ENCODE measurements around the gene KCNQ1. TPM values are rescaled to one million over a fixed set of nuclear protein-coding genes. Genes with fewer than 3 reads are reported as not detected.

Gene KCNQ1
- total RNA-seq, 2 experiments from 2014 or later, result 9.1 to 10.9 TPM

- ATAC-seq, result no peak
- H3K36me3 Mint-ChIP-seq (ENCODE audit: low read depth), result no peaks in the 10 kb centered on the region
Observed at GRCh38 chr11:2549080-2549479, 104.3 kb downstream of the KCNQ1 start.

GRCh38 chr11:2549491-2549875 is 104.7 kb downstream of the KCNQ1 start:
- no peak overlapping the region for H3K4me3 Mint-ChIP-seq
- H3K4me1 Mint-ChIP-seq, result peaks cover 18% of the 10 kb centered on the region
- no peaks in the 10 kb centered on the region for H3K27me3 Mint-ChIP-seq
- H3K27ac Mint-ChIP-seq, result no peak overlapping the region
- ChIA-PET POLR2A (no interaction called here), CTCF (no interaction called here)
- H3K9me3 Mint-ChIP-seq (ENCODE audit: low read depth), result no peaks in the 10 kb centered on the region
- intact Hi-C loops (cut with DNase I, micrococcal nuclease), result no loop called here
- no peaks in the 10 kb centered on the region for H3K36me3 Mint-ChIP-seq (ENCODE audit: low read depth)
- DNase-seq, result no peak
- no peak for ATAC-seq

More at GRCh38 chr11:2549080-2549479, 104.3 kb downstream of the KCNQ1 start:
- no peak for DNase-seq
- no peaks in the 10 kb centered on the region for H3K9me3 Mint-ChIP-seq (ENCODE audit: low read depth)
- intact Hi-C loops (cut with DNase I, micrococcal nuclease), result no loop called here
- H3K27me3 Mint-ChIP-seq, result no peaks in the 10 kb centered on the region
- POLR2A ChIA-PET, result no interaction called here
- H3K4me3 Mint-ChIP-seq, result no peak overlapping the region
- no peak overlapping the region for H3K27ac Mint-ChIP-seq
- CTCF ChIA-PET, result no interaction called here
- H3K4me1 Mint-ChIP-seq, result peaks cover 18% of the 10 kb centered on the region

GRCh38 chr11:2549876-2550605 is 105.2 kb downstream of the KCNQ1 start:
- H3K36me3 Mint-ChIP-seq (ENCODE audit: low read depth), result no peaks in the 10 kb centered on the region
- no peaks in the 10 kb centered on the region for H3K9me3 Mint-ChIP-seq (ENCODE audit: low read depth)
- ChIA-PET CTCF (interaction anchor here (0.6 kb wide), 1 partner anchor 12 kb away, joined by 4 read pairs; no protein-coding TSS in a partner anchor), POLR2A (no interaction called here)
- no peak overlapping the region for H3K27ac Mint-ChIP-seq
- intact Hi-C loops (cut with DNase I, micrococcal nuclease), result no loop called here
- ATAC-seq, result no peak
- H3K4me1 Mint-ChIP-seq, result peaks cover 16% of the 10 kb centered on the region
- DNase-seq, result no peak
- no peak overlapping the region for H3K4me3 Mint-ChIP-seq
- no peaks in the 10 kb centered on the region for H3K27me3 Mint-ChIP-seq

- ATAC-seq (no peak), DNase-seq (no peak)
- ChIA-PET POLR2A (no interaction called here), CTCF (interaction anchor here (0.6 kb wide), 1 partner anchor 12 kb away, joined by 4 read pairs; no protein-coding TSS in a partner anchor)
- Mint-ChIP-seq H3K36me3 (ENCODE audit: low read depth) (no peaks in the 10 kb centered on the region), H3K27me3 (no peaks in the 10 kb centered on the region), H3K4me1 (peaks cover 14% of the 10 kb centered on the region), H3K4me3 (no peak overlapping the region), H3K9me3 (ENCODE audit: low read depth) (no peaks in the 10 kb centered on the region), H3K27ac (no peak overlapping the region)
- intact Hi-C loops (cut with DNase I, micrococcal nuclease), result no loop called here
Observed at GRCh38 chr11:2550606-2550970, 105.8 kb downstream of the KCNQ1 start.

- ATAC-seq (no peak), DNase-seq (no peak)
- Mint-ChIP-seq H3K4me3 (no peak overlapping the region), H3K4me1 (peaks cover 13% of the 10 kb centered on the region), H3K27me3 (no peaks in the 10 kb centered on the region), H3K36me3 (ENCODE audit: low read depth) (no peaks in the 10 kb centered on the region), H3K9me3 (ENCODE audit: low read depth) (no peaks in the 10 kb centered on the region), H3K27ac (no peak overlapping the region)
- intact Hi-C loops (cut with DNase I, micrococcal nuclease), result no loop called here
- CTCF ChIA-PET, result no interaction called here
- POLR2A ChIA-PET, result no interaction called here
Observed at GRCh38 chr11:2551131-2551530, 106.3 kb downstream of the KCNQ1 start.

GRCh38 chr11:2552210-2552609 is 107.4 kb downstream of the KCNQ1 start:
- H3K27me3 Mint-ChIP-seq, result no peaks in the 10 kb centered on the region
- no peak overlapping the region for H3K4me3 Mint-ChIP-seq
- ATAC-seq (no peak), DNase-seq (no peak)
- H3K4me1 Mint-ChIP-seq, result peaks cover 10% of the 10 kb centered on the region
- H3K27ac Mint-ChIP-seq, result no peak overlapping the region
- H3K36me3 Mint-ChIP-seq (ENCODE audit: low read depth), result no peaks in the 10 kb centered on the region
- CTCF ChIA-PET, result interaction anchor here (0.9 kb wide), 1 partner anchor 20 kb away, joined by 3 read pairs; no protein-coding TSS in a partner anchor
- intact Hi-C loops (cut with DNase I, micrococcal nuclease), result no loop called here
- POLR2A ChIA-PET, result interaction anchor here (0.7 kb wide), 1 partner anchor 460 kb away, joined by 7 read pairs; no protein-coding TSS in a partner anchor
- H3K9me3 Mint-ChIP-seq (ENCODE audit: low read depth), result no peaks in the 10 kb centered on the region

GRCh38 chr11:2553198-2553597 is 108.4 kb downstream of the KCNQ1 start:
- H3K4me3 Mint-ChIP-seq, result no peak overlapping the region
- POLR2A ChIA-PET, result no interaction called here
- no peak overlapping the region for H3K27ac Mint-ChIP-seq
- DNase-seq (no peak), ATAC-seq (no peak)
- no peaks in the 10 kb centered on the region for H3K36me3 Mint-ChIP-seq (ENCODE audit: low read depth)
- H3K4me1 Mint-ChIP-seq, result peaks cover 6% of the 10 kb centered on the region
- intact Hi-C loops (cut with DNase I, micrococcal nuclease), result no loop called here
- H3K9me3 Mint-ChIP-seq (ENCODE audit: low read depth), result no peaks in the 10 kb centered on the region
- no peaks in the 10 kb centered on the region for H3K27me3 Mint-ChIP-seq
- CTCF ChIA-PET, result no interaction called here

GRCh38 chr11:2553886-2554285 is 109.1 kb downstream of the KCNQ1 start:
- DNase-seq (no peak), ATAC-seq (no peak)
- Mint-ChIP-seq H3K27ac (no peak overlapping the region), H3K36me3 (ENCODE audit: low read depth) (no peaks in the 10 kb centered on the region), H3K4me3 (no peak overlapping the region), H3K27me3 (no peaks in the 10 kb centered on the region), H3K4me1 (peaks cover 6% of the 10 kb centered on the region), H3K9me3 (ENCODE audit: low read depth) (no peaks in the 10 kb centered on the region)
- ChIA-PET CTCF (interaction anchor here (0.5 kb wide), 1 partner anchor 787 kb away, joined by 5 read pairs; no protein-coding TSS in a partner anchor), POLR2A (interaction anchor here (0.6 kb wide), 1 partner anchor 65 kb away, joined by 3 read pairs; no protein-coding TSS in a partner anchor)
- intact Hi-C loops (cut with DNase I, micrococcal nuclease), result no loop called here

GRCh38 chr11:2554338-2555207 is 109.8 kb downstream of the KCNQ1 start:
- ATAC-seq, result no peak
- intact Hi-C loops (cut with DNase I, micrococcal nuclease), result no loop called here
- H3K9me3 Mint-ChIP-seq (ENCODE audit: low read depth), result no peaks in the 10 kb centered on the region
- no peak overlapping the region for H3K4me3 Mint-ChIP-seq
- H3K27me3 Mint-ChIP-seq, result no peaks in the 10 kb centered on the region
- POLR2A ChIA-PET, result interaction anchor here (0.6 kb wide), 1 partner anchor 66 kb away, joined by 3 read pairs; no protein-coding TSS in a partner anchor
- peaks cover 6% of the 10 kb centered on the region for H3K4me1 Mint-ChIP-seq
- CTCF ChIA-PET, result no interaction called here
- no peak overlapping the region for H3K27ac Mint-ChIP-seq
- DNase-seq, result no peak
- H3K36me3 Mint-ChIP-seq (ENCODE audit: low read depth), result no peaks in the 10 kb centered on the region

GRCh38 chr11:2555336-2555735 is 110.5 kb downstream of the KCNQ1 start:
- peaks cover 6% of the 10 kb centered on the region for H3K4me1 Mint-ChIP-seq
- no peak overlapping the region for H3K27ac Mint-ChIP-seq
- no peak for ATAC-seq
- DNase-seq, result no peak
- ChIA-PET CTCF (no interaction called here), POLR2A (no interaction called here)
- H3K36me3 Mint-ChIP-seq (ENCODE audit: low read depth), result no peaks in the 10 kb centered on the region
- intact Hi-C loops (cut with DNase I, micrococcal nuclease), result no loop called here
- H3K4me3 Mint-ChIP-seq, result no peak overlapping the region
- H3K27me3 Mint-ChIP-seq, result no peaks in the 10 kb centered on the region
- H3K9me3 Mint-ChIP-seq (ENCODE audit: low read depth), result no peaks in the 10 kb centered on the region

GRCh38 chr11:2555891-2556290 is 111.1 kb downstream of the KCNQ1 start:
- Mint-ChIP-seq H3K27ac (no peak overlapping the region), H3K4me3 (no peak overlapping the region), H3K27me3 (no peaks in the 10 kb centered on the region), H3K36me3 (ENCODE audit: low read depth) (no peaks in the 10 kb centered on the region), H3K9me3 (ENCODE audit: low read depth) (no peaks in the 10 kb centered on the region), H3K4me1 (peaks cover 6% of the 10 kb centered on the region)
- ATAC-seq (no peak), DNase-seq (no peak)
- POLR2A ChIA-PET, result no interaction called here
- CTCF ChIA-PET, result interaction anchor here (0.6 kb wide), 1 partner anchor 248 kb away, joined by 3 read pairs; no protein-coding TSS in a partner anchor
- intact Hi-C loops (cut with DNase I, micrococcal nuclease), result no loop called here

GRCh38 chr11:2557381-2557780 is 112.6 kb downstream of the KCNQ1 start:
- H3K4me1 Mint-ChIP-seq, result peaks cover 6% of the 10 kb centered on the region
- ChIA-PET POLR2A (no interaction called here), CTCF (no interaction called here)
- intact Hi-C loops (cut with DNase I, micrococcal nuclease), result no loop called here
- ATAC-seq (no peak), DNase-seq (no peak)
- H3K27ac Mint-ChIP-seq, result no peak overlapping the region
- no peaks in the 10 kb centered on the region for H3K36me3 Mint-ChIP-seq (ENCODE audit: low read depth)
- no peak overlapping the region for H3K4me3 Mint-ChIP-seq
- H3K9me3 Mint-ChIP-seq (ENCODE audit: low read depth), result no peaks in the 10 kb centered on the region
- no peaks in the 10 kb centered on the region for H3K27me3 Mint-ChIP-seq
